Ishikawa (cell line): Measurements from ENCODE around the gene TTC32.

Source experiments
- CEBPB ChIP-seq: IDR thresholded peaks from 2 replicates; pipeline ENCODE4 v1.6.1; 2012
- CREB1 ChIP-seq: IDR thresholded peaks from 2 replicates; pipeline ENCODE4 v1.6.1; 2012; ENCODE audit warnings: low read depth
- EGR1 ChIP-seq: IDR thresholded peaks from 2 replicates; pipeline ENCODE4 v1.6.1; 2012
- EP300 ChIP-seq: IDR thresholded peaks from 2 replicates; pipeline ENCODE4 v1.6.1; 2012; ENCODE audit warnings: borderline replicate concordance
- FOXM1 ChIP-seq: IDR thresholded peaks from 2 replicates; pipeline ENCODE4 v1.6.1; 2012; ENCODE audit warnings: low read depth, borderline replicate concordance
- NFIC ChIP-seq: IDR thresholded peaks from 2 replicates; pipeline ENCODE4 v1.6.1; 2012
- RAD21 ChIP-seq: IDR thresholded peaks from 2 replicates; pipeline ENCODE4 v1.6.1; 2012; ENCODE audit warnings: low read depth
- TAF1 ChIP-seq: IDR thresholded peaks from 2 replicates; pipeline ENCODE4 v1.6.1; 2012; ENCODE audit warnings: low read depth, mild to moderate bottlenecking
- TCF12 ChIP-seq: IDR thresholded peaks from 2 replicates; pipeline ENCODE4 v1.6.1; 2012; ENCODE audit warnings: low read depth
- TEAD4 ChIP-seq: IDR thresholded peaks from 2 replicates; pipeline ENCODE4 v1.6.1; 2012
- YY1 ChIP-seq: IDR thresholded peaks from 2 replicates; pipeline ENCODE4 v1.6.1; 2012; ENCODE audit warnings: low read depth
- ZBTB7A ChIP-seq: IDR thresholded peaks from 2 replicates; pipeline ENCODE4 v1.6.1; 2012; ENCODE audit warnings: low read depth
- TF ChIP-seq, protein P1 (sequence below): IDR thresholded peaks from 2 replicates; pipeline ENCODE4 v1.6.1; 2012
- TF ChIP-seq, protein P2 (sequence below): IDR thresholded peaks from 2 replicates; pipeline ENCODE4 v1.6.1; 2012; ENCODE audit warnings: low read depth, mild to moderate bottlenecking
- TF ChIP-seq, protein P3 (sequence below): IDR thresholded peaks from 2 replicates; pipeline ENCODE4 v1.6.1; 2012

TTC32 gene

GRCh38 chr2:19868701-19869580 lies 32.8 kb downstream of the TTC32 start:
- TF ChIP-seq TCF12, result no peak
- TF ChIP-seq TEAD4, result no peak
- no peak for TF ChIP-seq EGR1
- TF ChIP-seq TAF1, result no peak
- no peak for TF ChIP-seq CEBPB
- TF ChIP-seq, protein P1, sequence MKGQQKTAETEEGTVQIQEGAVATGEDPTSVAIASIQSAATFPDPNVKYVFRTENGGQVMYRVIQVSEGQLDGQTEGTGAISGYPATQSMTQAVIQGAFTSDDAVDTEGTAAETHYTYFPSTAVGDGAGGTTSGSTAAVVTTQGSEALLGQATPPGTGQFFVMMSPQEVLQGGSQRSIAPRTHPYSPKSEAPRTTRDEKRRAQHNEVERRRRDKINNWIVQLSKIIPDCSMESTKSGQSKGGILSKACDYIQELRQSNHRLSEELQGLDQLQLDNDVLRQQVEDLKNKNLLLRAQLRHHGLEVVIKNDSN, result no peak
- no peak for TF ChIP-seq CREB1
- no peak for TF ChIP-seq FOXM1
- TF ChIP-seq, protein P2, sequence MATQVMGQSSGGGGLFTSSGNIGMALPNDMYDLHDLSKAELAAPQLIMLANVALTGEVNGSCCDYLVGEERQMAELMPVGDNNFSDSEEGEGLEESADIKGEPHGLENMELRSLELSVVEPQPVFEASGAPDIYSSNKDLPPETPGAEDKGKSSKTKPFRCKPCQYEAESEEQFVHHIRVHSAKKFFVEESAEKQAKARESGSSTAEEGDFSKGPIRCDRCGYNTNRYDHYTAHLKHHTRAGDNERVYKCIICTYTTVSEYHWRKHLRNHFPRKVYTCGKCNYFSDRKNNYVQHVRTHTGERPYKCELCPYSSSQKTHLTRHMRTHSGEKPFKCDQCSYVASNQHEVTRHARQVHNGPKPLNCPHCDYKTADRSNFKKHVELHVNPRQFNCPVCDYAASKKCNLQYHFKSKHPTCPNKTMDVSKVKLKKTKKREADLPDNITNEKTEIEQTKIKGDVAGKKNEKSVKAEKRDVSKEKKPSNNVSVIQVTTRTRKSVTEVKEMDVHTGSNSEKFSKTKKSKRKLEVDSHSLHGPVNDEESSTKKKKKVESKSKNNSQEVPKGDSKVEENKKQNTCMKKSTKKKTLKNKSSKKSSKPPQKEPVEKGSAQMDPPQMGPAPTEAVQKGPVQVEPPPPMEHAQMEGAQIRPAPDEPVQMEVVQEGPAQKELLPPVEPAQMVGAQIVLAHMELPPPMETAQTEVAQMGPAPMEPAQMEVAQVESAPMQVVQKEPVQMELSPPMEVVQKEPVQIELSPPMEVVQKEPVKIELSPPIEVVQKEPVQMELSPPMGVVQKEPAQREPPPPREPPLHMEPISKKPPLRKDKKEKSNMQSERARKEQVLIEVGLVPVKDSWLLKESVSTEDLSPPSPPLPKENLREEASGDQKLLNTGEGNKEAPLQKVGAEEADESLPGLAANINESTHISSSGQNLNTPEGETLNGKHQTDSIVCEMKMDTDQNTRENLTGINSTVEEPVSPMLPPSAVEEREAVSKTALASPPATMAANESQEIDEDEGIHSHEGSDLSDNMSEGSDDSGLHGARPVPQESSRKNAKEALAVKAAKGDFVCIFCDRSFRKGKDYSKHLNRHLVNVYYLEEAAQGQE, result no peak
- no peak for TF ChIP-seq NFIC
- TF ChIP-seq RAD21, result no peak
- TF ChIP-seq YY1, result no peak
- TF ChIP-seq, protein P3, sequence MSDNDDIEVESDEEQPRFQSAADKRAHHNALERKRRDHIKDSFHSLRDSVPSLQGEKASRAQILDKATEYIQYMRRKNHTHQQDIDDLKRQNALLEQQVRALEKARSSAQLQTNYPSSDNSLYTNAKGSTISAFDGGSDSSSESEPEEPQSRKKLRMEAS, result no peak
- no peak for TF ChIP-seq ZBTB7A
- no peak for TF ChIP-seq EP300

DNA sequence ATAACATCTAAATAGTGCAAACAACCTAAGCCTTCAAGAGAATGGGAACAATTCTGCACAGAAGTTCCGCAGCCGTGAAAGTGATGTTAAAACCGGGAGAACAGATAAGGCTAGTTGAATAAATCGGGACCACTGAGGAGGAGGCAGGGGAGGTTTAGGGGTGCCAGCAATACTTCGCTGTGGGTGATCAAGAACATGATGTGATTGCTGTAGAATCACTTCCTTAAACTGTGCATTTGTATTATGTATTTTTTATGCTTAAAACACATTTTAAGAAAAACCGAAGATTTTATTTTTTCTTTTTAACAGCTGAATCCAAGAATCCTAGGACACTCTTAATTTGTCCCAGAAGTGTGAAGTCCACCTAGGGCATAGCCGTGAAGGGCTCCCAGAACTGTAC lies 33.6 kb downstream of the TTC32 start:
- TF ChIP-seq TEAD4 (no peak), CREB1 (no peak), NFIC (no peak), RAD21 (no peak), YY1 (no peak), TCF12 (no peak), ZBTB7A (no peak), CEBPB (no peak), EP300 (no peak), EGR1 (no peak), FOXM1 (no peak), TAF1 (no peak)
- TF ChIP-seq, protein P1, result no peak
- TF ChIP-seq, protein P3, result no peak
- TF ChIP-seq, protein P2, result no peak

DNA sequence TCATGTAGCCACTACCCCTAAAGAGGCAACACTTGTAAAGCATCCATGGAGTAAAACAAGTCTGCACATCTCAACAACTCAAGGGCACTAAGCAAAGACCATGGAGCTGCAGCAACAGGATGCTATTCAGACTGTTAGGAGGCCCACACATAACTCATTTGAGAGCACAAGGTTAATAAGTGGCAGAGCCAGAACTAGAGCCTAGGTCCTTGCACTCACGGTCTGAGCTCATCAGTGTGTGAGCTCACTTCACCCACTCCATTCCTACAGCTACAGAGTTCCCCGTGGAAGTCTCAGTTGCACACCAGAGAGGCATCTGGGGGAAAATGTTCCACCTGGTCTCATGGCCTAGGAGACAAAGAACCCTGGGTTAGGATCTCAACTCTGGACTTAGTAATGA lies 35.0 kb downstream of the TTC32 start:
- TF ChIP-seq YY1 (no peak), NFIC (no peak), ZBTB7A (no peak), RAD21 (no peak), TCF12 (no peak)
- TF ChIP-seq, protein P1, result no peak
- TF ChIP-seq, protein P2, result no peak
- TF ChIP-seq, protein P3, result no peak

DNA sequence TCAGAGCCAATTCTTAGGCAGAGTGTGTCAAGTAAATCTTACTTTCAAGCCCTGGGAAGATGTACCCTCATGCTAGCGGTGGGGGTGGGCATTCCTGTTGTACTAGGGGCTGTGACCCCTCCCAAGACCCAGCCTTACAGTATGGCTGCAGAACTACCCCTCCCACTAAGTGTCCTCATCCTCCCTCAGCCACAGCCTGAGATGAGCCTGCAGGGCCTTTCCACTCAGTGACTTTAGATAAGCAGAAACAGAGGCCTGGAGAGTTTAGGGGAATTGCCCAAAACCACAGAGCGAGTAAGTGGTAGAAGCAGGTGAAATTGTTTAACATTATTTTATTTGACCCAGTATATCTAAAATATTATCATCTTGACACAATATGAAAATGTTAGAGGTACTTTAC lies 36.6 kb downstream of the TTC32 start:
- TF ChIP-seq CEBPB (no peak), RAD21 (no peak), FOXM1 (no peak), TEAD4 (no peak), TAF1 (no peak), NFIC (no peak), ZBTB7A (no peak), CREB1 (no peak)
- TF ChIP-seq, protein P2, result no peak
- TF ChIP-seq, protein P1, result no peak
